Measurements from ENCODE around the gene RTKN.

Gene RTKN

GRCh38 chr2:74379851-74380789 is 61.6 kb downstream of the RTKN start, which contains the start of gene DCTN1:
Gene DCTN1, minus strand, starts transcription at chr2:74380311. Its CDS starts 274 bp downstream, at chr2:74380037.
- DNase-seq (ENCODE audit: low read depth in 2 of 2), result peak in 1 of 2 donors; percentile 6

DNA sequence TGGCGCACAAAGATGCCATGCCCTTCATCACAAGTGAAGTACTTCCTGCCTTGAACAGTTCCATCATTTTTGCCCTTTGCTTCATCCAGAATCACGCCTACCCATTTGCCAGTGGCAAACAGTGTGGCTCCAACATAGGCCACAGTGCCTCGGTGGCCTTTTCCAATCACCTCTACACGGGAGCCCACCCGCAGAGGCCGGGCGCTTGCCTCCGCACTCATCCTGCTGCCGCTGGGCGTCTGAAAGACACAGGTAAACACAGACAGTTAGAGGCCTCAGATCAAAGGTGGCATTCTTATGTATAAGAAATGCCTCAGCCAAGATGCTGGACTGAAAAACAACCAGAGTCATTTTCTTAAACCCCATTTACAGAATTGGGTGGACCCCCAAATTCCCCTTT is 63.7 kb downstream of the RTKN start:
- DNase-seq (ENCODE audit: low read depth in 2 of 2), result no peak

GRCh38 chr2:74375838-74376237 is 65.9 kb downstream of the RTKN start:
- no peak for DNase-seq (ENCODE audit: low read depth in 2 of 2)

Measured in stimulated activated CD4-positive, alpha-beta T cell treated with anti-CD3 and anti-CD28 coated beads, Interleukin-1b, Interleukin-23, amount 100 ng/mL, for 4 hours (primary cell).